Tongue (tissue), 2 donors: ENCODE results near the gene CST3. TPM values are rescaled to one million over a fixed set of nuclear protein-coding genes. Genes with fewer than 3 reads are reported as not detected.

Experiments used
- DNase-seq: peaks from one replicate; pipeline ENCODE4 v3.0.0-alpha.2; 2015
- total RNA-seq: library from RNA; depleted of rRNA; stranded (reverse); fragments of >200 nt; gene quantifications from one replicate; pipeline ENCODE4 v1.2.3, GENCODE V29; 2014

Gene CST3
- total RNA-seq, 1 donor from 2014 or later = 229 TPM

GRCh38 chr20:23601715-23602114 lies 36.0 kb downstream of the CST3 start:
- DNase-seq = no peak

- no peak for DNase-seq
Observed at GRCh38 chr20:23598481-23598880, 39.3 kb downstream of the CST3 start.

- DNase-seq = no peak
Observed at GRCh38 chr20:23596579-23597250, 41.0 kb downstream of the CST3 start.

- no peak for DNase-seq
Observed at GRCh38 chr20:23595941-23596340, 41.8 kb downstream of the CST3 start.

GRCh38 chr20:23588434-23589403 lies 49.0 kb downstream of the CST3 start:
- no peak for DNase-seq

GRCh38 chr20:23587631-23588030 lies 50.1 kb downstream of the CST3 start:
- no peak for DNase-seq

- no peak for DNase-seq
Observed at GRCh38 chr20:23586735-23587525, 50.8 kb downstream of the CST3 start.

GRCh38 chr20:23585808-23586734 lies 51.7 kb downstream of the CST3 start:
- no peak for DNase-seq

- DNase-seq = no peak
Observed at GRCh38 chr20:23585449-23585807, 52.3 kb downstream of the CST3 start.

GRCh38 chr20:23584434-23585199 lies 53.1 kb downstream of the CST3 start:
- DNase-seq = no peak

Other genes with a start within 250 kb of the CST3 start
- 23.7 TPM for gene NAPB, start 216.5 kb downstream of the CST3 start, total RNA-seq
- gene CSTL1, start 198.3 kb downstream of the CST3 start, total RNA-seq = not detected
- not detected for gene CST11, start 185.1 kb downstream of the CST3 start, total RNA-seq
- gene CST8, start 146.8 kb downstream of the CST3 start, total RNA-seq = not detected
- gene CST9L, start 69.5 kb downstream of the CST3 start, total RNA-seq = not detected
- gene CST9, start 32.0 kb downstream of the CST3 start, total RNA-seq = not detected
- gene CST4, start 51.1 kb upstream of the CST3 start, total RNA-seq = not detected
- not detected for gene CST1, start 113.0 kb upstream of the CST3 start, total RNA-seq
- not detected for gene CST2, start 188.8 kb upstream of the CST3 start, total RNA-seq
- not detected for gene CST5, start 241.8 kb upstream of the CST3 start, total RNA-seq